OCI-LY3 (cell line): ENCODE data around the gene KRTAP9-8.

Experiments
- H2AFZ ChIP-seq: fragments of 200-600, 300-600 bp; shearing (Covaris generic); 2 replicates; pipeline ENCODE4 v1.6.0; 2014; ENCODE audit warnings: antibody characterized with exemption, low read depth, low read length
- H3K27ac ChIP-seq: fragments of 200-600, 300-600 bp; sonication (generic); 2 replicates; pipeline ENCODE4 v1.5.1; 2014; ENCODE audit warnings: mild to moderate bottlenecking, low read length, moderate library complexity, mixed read lengths
- H3K27me3 ChIP-seq: fragments of 200-600, 300-600 bp; sonication (generic); 2 replicates; pipeline ENCODE4 v1.6.1; 2014; ENCODE audit warnings: low read depth, low read length, mixed read lengths
- H3K36me3 ChIP-seq: fragments of 200-600, 300-600 bp; sonication (generic); replicated peaks from 2 replicates; pipeline ENCODE3; 2014; ENCODE audit warnings: low read depth, low read length, mixed read lengths
- H3K4me1 ChIP-seq: fragments of 300-600, 200-600 bp; sonication (generic); 2 replicates; pipeline ENCODE4 v1.6.1; 2014; ENCODE audit warnings: low read length, mixed read lengths
- H3K4me2 ChIP-seq: fragments of 200-600, 300-600 bp; sonication (generic); 2 replicates; pipeline ENCODE4 v1.6.1; 2014; ENCODE audit warnings: low read length, mixed read lengths
- H3K4me3 ChIP-seq: fragments of 300-600, 200-600 bp; sonication (generic); 2 replicates; pipeline ENCODE4 v1.5.1; 2014; ENCODE audit warnings: antibody characterized with exemption, mild to moderate bottlenecking, low read length, moderate library complexity
- H3K79me2 ChIP-seq: fragments of 300-600, 200-600 bp; shearing (Covaris generic); 2 replicates; pipeline ENCODE4 v1.6.1; 2014; ENCODE audit warnings: mild to moderate bottlenecking, low read length, mixed read lengths
- H3K9ac ChIP-seq: fragments of 300-600, 200-600 bp; shearing (Covaris generic); 2 replicates; pipeline ENCODE4 v1.6.0; 2014; ENCODE audit warnings: mild to moderate bottlenecking, low read length, moderate library complexity
- H3K9me3 ChIP-seq: fragments of 200-600, 300-600 bp; shearing (Covaris generic); 2 replicates; pipeline ENCODE4 v1.6.1; 2014; ENCODE audit warnings: low read length, mixed read lengths; ENCODE audit not compliant: insufficient read depth
- H4K20me1 ChIP-seq: fragments of 200-600, 300-600 bp; sonication (generic); 2 replicates; pipeline ENCODE4 v1.6.1; 2016; ENCODE audit warnings: low read length, mixed read lengths; ENCODE audit not compliant: insufficient read depth
- CTCF ChIP-seq: fragments of 200-600, 300-600 bp; sonication (generic); IDR thresholded peaks from 2 replicates; pipeline ENCODE4 v1.5.1; 2014; ENCODE audit warnings: antibody characterized with exemption, low read length, low read depth
- EZH2phosphoT487 ChIP-seq: fragments of 200-600 bp; shearing (Covaris generic); IDR thresholded peaks from 2 replicates; pipeline ENCODE4 v1.6.1; 2018; ENCODE audit warnings: antibody characterized with exemption, mixed run types, low read depth

The KRTAP9-8 gene

GRCh38 chr17:41211845-41212466 is 25.8 kb upstream of the KRTAP9-8 start:
- H2AFZ ChIP-seq, result no peak overlapping the region
- H3K9me3 ChIP-seq, result no peaks in the 10 kb centered on the region
- H3K4me1 ChIP-seq, result no peaks in the 10 kb centered on the region
- no peak overlapping the region for H3K27ac ChIP-seq
- no peak overlapping the region for H3K4me2 ChIP-seq
- TF ChIP-seq EZH2phosphoT487 (no peak), CTCF (no peak)
- no peaks in the 10 kb centered on the region for H3K79me2 ChIP-seq
- no peak overlapping the region for H3K9ac ChIP-seq
- no peak overlapping the region for H3K4me3 ChIP-seq
- no peaks in the 10 kb centered on the region for H3K36me3 ChIP-seq
- peaks cover 37% of the 10 kb centered on the region for H3K27me3 ChIP-seq
- H4K20me1 ChIP-seq, result no peaks in the 10 kb centered on the region

- no peaks in the 10 kb centered on the region for H3K9me3 ChIP-seq
- H2AFZ ChIP-seq, result no peak overlapping the region
- no peaks in the 10 kb centered on the region for H4K20me1 ChIP-seq
- H3K79me2 ChIP-seq, result no peaks in the 10 kb centered on the region
- H3K27me3 ChIP-seq, result peaks cover 34% of the 10 kb centered on the region
- no peak for TF ChIP-seq CTCF
- TF ChIP-seq EZH2phosphoT487, result no peak
- no peak overlapping the region for H3K4me2 ChIP-seq
- no peaks in the 10 kb centered on the region for H3K4me1 ChIP-seq
- no peak overlapping the region for H3K27ac ChIP-seq
- no peak overlapping the region for H3K9ac ChIP-seq
- no peaks in the 10 kb centered on the region for H3K36me3 ChIP-seq
- no peak overlapping the region for H3K4me3 ChIP-seq
These were observed 25.2 kb upstream of the KRTAP9-8 start for GRCh38 chr17:41212524-41213169.

- no peak overlapping the region for H3K4me3 ChIP-seq
- H2AFZ ChIP-seq, result no peak overlapping the region
- no peak overlapping the region for H3K27ac ChIP-seq
- H3K4me1 ChIP-seq, result no peaks in the 10 kb centered on the region
- H3K79me2 ChIP-seq, result no peaks in the 10 kb centered on the region
- H3K4me2 ChIP-seq, result no peak overlapping the region
- no peak for TF ChIP-seq EZH2phosphoT487
- TF ChIP-seq CTCF, result no peak
- H3K9ac ChIP-seq, result no peak overlapping the region
- H3K9me3 ChIP-seq, result no peaks in the 10 kb centered on the region
- peaks cover 16% of the 10 kb centered on the region for H3K27me3 ChIP-seq
- H4K20me1 ChIP-seq, result no peaks in the 10 kb centered on the region
- no peaks in the 10 kb centered on the region for H3K36me3 ChIP-seq
These were observed 22.1 kb upstream of the KRTAP9-8 start for GRCh38 chr17:41215681-41216080.

- Histone ChIP-seq H2AFZ (no peak overlapping the region), H3K4me3 (no peak overlapping the region), H3K4me1 (no peaks in the 10 kb centered on the region), H3K9me3 (no peaks in the 10 kb centered on the region), H3K9ac (no peak overlapping the region), H3K27me3 (peaks cover 22% of the 10 kb centered on the region), H3K79me2 (no peaks in the 10 kb centered on the region), H4K20me1 (no peaks in the 10 kb centered on the region), H3K4me2 (no peak overlapping the region), H3K36me3 (no peaks in the 10 kb centered on the region), H3K27ac (no peak overlapping the region)
- TF ChIP-seq EZH2phosphoT487, result no peak
- TF ChIP-seq CTCF, result no peak
These were observed 14.0 kb upstream of the KRTAP9-8 start for GRCh38 chr17:41223821-41224220.
